Stimulated activated CD4-positive, alpha-beta T cell treated with anti-CD3 and anti-CD28 coated beads, TNF-alpha, amount 100 ng/mL, for 1 hour (primary cell): ENCODE data around the gene SGCD.
"Not testable (repeated sequence)": the region's sequence is repeated elsewhere in the genome, so short reads cannot be mapped to it uniquely, and the experiment has no call there.

Experiments used
- DNase-seq, 3 donors: peaks; one replicate each; pipeline ENCODE4 v3.0.0-alpha.2; 2020; ENCODE audit warnings: low read depth in 3 of 3, low spot score in 1 of 3

SGCD gene

GRCh38 chr5:156618601-156619000 is 291.6 kb downstream of the SGCD start:
- no peak for DNase-seq

- DNase-seq, result no peak
Observed at GRCh38 chr5:156621719-156622118, 294.8 kb downstream of the SGCD start.

- no peak for DNase-seq
Observed at GRCh38 chr5:156623381-156624040, 296.5 kb downstream of the SGCD start.

- no peak for DNase-seq
Observed at GRCh38 chr5:156624686-156625085, 297.7 kb downstream of the SGCD start.

GRCh38 chr5:156628421-156628820 is 301.5 kb downstream of the SGCD start:
- DNase-seq, result no peak

DNA sequence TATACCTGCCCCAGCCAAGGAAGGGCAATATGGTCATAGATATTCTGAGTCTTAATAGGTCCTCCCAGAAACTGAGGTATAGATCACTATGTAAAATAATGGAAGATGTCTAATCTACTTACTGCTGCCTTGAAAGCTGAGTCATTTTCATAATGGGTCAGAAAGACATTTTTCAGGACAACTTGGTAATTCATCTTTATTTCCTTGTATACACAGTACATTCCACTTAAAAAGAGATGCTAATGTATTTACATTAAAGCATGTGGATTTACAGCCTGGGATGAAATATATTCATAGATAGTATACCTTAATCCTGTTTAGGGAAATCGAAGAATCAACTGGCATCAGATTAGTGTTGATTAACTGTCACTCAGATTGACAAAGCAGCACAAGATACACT is 304.0 kb downstream of the SGCD start:
- DNase-seq, result no peak

GRCh38 chr5:156634301-156634700 is 307.3 kb downstream of the SGCD start:
- DNase-seq, result no peak

DNA sequence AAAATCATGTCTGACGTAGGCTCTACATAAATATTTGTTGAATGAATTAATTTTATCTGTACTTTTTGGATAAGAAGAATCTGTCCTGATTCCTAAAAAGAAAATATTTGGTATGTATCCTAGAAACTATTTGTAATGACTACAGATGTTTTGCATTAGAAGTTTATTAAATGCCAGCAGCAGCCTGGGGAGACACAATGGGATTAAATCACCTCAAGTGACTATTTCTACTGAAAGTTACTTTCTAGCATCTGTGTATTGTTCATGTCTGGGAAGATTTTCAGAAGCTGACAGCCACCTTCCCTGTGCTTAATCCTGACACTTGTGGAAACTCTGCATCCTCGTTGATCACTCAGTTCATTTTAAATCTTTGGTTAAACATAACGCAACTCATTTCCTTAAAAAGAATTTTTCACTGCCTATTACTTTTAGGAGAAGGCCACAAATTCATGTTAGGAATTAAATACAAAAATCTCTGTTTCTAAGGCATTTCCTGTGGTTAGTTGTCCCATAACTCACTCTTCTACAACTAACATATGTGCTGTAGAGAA is 313.8 kb downstream of the SGCD start:
- DNase-seq, result no peak

DNA sequence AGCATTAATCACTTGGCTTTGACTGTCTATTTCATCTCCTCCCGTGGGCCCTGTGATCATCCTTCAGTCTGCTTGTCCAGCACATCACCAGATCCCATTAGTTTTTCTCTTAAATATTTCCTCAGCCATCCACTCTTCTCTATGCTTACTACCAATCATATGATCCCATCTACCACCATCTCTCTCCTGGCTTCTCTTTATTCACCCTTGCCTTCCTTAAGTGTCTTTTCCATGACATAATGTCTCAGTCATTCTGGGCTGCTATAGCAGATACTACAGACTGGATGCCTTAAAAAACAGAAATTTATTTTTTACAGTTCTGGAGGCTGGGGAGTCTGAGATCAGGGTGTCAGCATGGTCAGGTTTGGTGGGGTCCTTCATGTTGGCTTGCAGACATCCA is 314.7 kb downstream of the SGCD start:
- no peak for DNase-seq

- no peak for DNase-seq
Observed at GRCh38 chr5:156647034-156647451, 320.1 kb downstream of the SGCD start.

DNA sequence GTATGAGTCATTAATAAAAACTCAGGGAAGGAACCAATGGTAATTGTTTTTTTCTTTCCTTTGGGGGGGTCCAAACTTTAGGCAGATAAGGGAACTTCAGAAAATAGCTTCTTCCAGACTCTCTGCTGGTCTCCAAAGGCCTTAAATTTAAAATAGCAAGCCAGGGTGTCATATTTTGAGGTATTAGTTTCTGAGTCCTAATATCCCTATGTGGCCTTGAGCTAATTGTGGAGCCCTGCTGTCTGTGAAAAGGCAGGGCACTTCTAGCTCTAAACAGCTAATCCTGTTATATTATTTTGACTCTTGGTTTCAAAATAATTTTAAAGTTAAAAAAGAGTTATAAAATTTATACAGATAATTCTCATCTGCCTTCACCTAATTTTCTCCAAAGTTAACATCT is 327.5 kb downstream of the SGCD start:
- no peak for DNase-seq

GRCh38 chr5:156655732-156656131 is 328.8 kb downstream of the SGCD start:
- no peak for DNase-seq

DNA sequence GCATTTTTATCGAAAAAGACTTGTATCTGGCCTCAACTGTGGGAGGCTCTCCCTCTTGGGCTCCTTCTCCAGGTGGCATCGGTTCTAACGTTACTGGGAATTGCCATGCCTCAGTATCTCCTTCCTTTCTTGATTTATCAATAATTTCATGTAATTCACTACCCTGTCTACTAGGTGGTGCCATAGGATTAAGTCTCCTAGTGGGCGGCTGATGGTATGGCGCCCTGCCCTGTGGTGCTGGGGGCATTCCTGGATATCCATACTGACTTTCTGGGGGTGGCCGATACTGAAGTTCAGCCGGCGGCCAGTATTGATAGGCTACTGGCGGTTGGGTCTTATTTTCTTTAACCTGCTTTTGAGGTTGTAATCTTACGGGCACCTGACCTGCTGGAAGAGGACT is 337.9 kb downstream of the SGCD start:
- not testable (repeated sequence) for DNase-seq

- not testable (repeated sequence) for DNase-seq
Observed at GRCh38 chr5:156666686-156667085, 339.7 kb downstream of the SGCD start.

DNA sequence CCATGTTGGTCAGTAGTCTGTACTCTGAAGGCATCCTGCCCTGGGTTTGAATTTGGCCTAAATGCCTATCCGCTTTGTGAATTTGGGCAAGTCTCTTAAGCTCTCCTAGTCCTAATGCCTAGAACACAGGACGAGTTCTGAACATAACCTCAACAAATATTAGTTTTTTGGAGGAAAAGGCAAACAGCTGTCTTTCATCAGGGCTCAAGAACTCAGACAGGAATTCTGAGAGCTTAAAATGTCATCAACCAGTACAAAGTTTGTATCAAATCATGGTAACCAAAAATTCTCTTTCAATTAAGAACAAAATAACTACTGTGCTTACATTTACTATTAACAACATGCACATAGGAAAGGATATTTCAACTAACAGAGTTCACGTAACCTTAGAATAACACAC is 340.7 kb downstream of the SGCD start:
- DNase-seq, result no peak

DNA sequence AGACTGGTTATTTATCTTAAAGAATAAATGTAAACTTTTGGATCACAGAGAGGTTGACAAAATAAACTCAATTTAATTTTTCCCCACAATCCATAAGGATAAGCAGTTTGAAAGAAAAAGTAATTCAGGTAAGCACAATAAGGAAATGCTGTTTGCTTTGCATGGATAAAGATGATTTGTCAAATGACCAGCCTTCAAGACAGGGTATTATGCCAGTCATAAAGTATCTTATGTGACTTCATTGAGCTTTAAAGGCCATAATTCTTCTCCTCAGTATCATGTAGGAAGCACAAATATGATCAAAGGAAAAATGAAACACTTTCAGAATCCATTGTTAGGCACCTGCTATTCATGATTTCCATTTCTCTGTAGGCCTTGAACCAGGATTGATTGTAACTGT is 342.5 kb downstream of the SGCD start:
- DNase-seq, result no peak

- DNase-seq, result no peak
Observed at GRCh38 chr5:156670615-156671014, 343.7 kb downstream of the SGCD start.

GRCh38 chr5:156675395-156675794 is 348.4 kb downstream of the SGCD start:
- no peak for DNase-seq

DNA sequence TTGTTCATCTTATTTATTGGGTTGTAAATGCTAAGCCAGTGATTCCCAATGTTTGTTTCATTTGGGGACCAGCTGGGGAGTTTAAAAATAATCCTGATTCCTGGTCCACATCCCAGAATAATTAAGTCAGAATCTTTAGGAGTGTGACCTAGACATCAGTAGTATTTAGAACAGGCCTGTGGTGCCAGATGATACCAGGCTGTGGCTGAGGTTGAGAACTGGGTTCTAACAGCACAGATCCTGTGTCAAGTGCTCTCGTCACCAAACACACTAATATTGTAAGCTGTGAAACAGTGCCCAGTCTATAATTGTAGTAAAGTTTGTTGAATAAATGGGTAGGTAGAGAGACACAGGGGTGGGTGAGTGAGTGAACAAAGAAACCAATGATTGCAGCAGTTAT is 351.0 kb downstream of the SGCD start:
- DNase-seq, result no peak

GRCh38 chr5:156678484-156678883 is 351.5 kb downstream of the SGCD start:
- DNase-seq, result no peak

GRCh38 chr5:156680831-156681230 is 353.9 kb downstream of the SGCD start:
- no peak for DNase-seq

DNA sequence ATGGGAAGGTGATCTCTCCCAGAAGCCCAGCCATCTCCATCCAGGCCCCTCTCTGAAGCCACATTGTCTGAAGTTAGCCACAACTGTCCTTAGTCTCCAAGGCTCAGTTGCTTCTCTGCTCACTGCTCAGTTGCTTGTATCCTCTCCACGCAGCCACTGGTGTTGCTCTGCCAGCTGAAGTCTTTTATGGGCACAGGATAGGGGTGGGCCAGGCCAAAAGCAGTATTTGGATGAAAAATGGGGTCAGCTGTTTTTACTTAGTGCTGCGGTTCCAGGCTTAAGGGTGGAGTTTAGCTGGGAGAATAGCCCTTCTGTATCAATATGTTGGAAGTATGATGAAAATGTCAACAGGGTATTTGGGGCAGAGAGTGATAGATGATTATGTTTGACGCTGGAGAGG is 354.3 kb downstream of the SGCD start:
- DNase-seq, result no peak

GRCh38 chr5:156682971-156683370 is 356.0 kb downstream of the SGCD start:
- no peak for DNase-seq
